ENCODE data around the gene FKBP3. TPM values are rescaled to one million over a fixed set of nuclear protein-coding genes. Genes with fewer than 3 reads are reported as not detected.

Gene FKBP3
- total RNA-seq, 1 experiment from 2014 or later = 118 TPM

DNA sequence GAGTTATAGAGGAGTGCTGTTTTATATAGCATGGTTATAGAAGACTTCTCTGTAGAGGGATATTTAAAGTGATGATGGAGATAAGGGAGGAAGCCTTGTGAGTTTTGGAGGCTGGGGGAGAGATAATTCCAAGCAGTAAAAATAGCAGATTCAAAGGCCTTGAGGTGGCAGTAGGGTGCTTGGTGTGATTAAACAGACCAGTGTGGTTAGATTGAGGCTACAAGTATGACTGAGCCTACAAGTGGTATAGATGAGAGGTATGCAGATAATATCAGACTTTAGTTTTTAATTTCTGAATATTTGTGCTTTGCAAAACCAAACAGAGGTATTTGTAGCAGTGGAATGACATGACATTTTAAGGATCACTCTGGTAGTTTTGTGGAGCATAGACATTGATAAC is 21.8 kb upstream of the FKBP3 start:
- no peak for DNase-seq (ENCODE audit: low spot score)
- no peak overlapping the region for H3K27ac Mint-ChIP-seq
- CTCF ChIA-PET = interaction anchor here (0.6 kb wide), 1 partner anchor 209 kb away, joined by 6 read pairs; no protein-coding TSS in a partner anchor
- H3K27me3 Mint-ChIP-seq (ENCODE audit: low read depth) = no peaks in the 10 kb centered on the region
- H3K4me1 Mint-ChIP-seq = no peaks in the 10 kb centered on the region
- TF ChIP-seq ZNF423 (CRISPR knock-in tag; IDR thresholded peaks at IDR 0.05) (no peak), ZBTB21 (CRISPR knock-in tag; IDR thresholded peaks at IDR 0.05; ENCODE audit: borderline replicate concordance) (no peak), CREB1 (CRISPR knock-in tag; IDR thresholded peaks at IDR 0.05) (no peak), GRHL2 (CRISPR knock-in tag; IDR thresholded peaks at IDR 0.05; ENCODE audit: insufficient replicate concordance, severe bottlenecking) (no peak), SP1 (CRISPR knock-in tag; conservative IDR thresholded peaks at IDR 0.05) (no peak), MYBL2 (CRISPR knock-in tag; IDR thresholded peaks at IDR 0.05) (no peak), TP53 (CRISPR knock-in tag; IDR thresholded peaks at IDR 0.05) (no peak), JAZF1 (CRISPR knock-in tag; IDR thresholded peaks at IDR 0.05) (no peak), SMAD4 (CRISPR knock-in tag; IDR thresholded peaks at IDR 0.05) (no peak), SOX15 (CRISPR knock-in tag; IDR thresholded peaks at IDR 0.05) (no peak), MXD4 (CRISPR knock-in tag; IDR thresholded peaks at IDR 0.05; ENCODE audit: borderline replicate concordance) (no peak), KAT7 (CRISPR knock-in tag; IDR thresholded peaks at IDR 0.05; ENCODE audit: borderline replicate concordance) (no peak), ATF1 (CRISPR knock-in tag; IDR thresholded peaks at IDR 0.05) (no peak)
- TF ChIP-seq, protein P1, sequence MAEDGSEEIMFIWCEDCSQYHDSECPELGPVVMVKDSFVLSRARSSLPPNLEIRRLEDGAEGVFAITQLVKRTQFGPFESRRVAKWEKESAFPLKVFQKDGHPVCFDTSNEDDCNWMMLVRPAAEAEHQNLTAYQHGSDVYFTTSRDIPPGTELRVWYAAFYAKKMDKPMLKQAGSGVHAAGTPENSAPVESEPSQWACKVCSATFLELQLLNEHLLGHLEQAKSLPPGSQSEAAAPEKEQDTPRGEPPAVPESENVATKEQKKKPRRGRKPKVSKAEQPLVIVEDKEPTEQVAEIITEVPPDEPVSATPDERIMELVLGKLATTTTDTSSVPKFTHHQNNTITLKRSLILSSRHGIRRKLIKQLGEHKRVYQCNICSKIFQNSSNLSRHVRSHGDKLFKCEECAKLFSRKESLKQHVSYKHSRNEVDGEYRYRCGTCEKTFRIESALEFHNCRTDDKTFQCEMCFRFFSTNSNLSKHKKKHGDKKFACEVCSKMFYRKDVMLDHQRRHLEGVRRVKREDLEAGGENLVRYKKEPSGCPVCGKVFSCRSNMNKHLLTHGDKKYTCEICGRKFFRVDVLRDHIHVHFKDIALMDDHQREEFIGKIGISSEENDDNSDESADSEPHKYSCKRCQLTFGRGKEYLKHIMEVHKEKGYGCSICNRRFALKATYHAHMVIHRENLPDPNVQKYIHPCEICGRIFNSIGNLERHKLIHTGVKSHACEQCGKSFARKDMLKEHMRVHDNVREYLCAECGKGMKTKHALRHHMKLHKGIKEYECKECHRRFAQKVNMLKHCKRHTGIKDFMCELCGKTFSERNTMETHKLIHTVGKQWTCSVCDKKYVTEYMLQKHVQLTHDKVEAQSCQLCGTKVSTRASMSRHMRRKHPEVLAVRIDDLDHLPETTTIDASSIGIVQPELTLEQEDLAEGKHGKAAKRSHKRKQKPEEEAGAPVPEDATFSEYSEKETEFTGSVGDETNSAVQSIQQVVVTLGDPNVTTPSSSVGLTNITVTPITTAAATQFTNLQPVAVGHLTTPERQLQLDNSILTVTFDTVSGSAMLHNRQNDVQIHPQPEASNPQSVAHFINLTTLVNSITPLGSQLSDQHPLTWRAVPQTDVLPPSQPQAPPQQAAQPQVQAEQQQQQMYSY (CRISPR knock-in tag; IDR thresholded peaks at IDR 0.05) = no peak
- TF ChIP-seq, protein P2, sequence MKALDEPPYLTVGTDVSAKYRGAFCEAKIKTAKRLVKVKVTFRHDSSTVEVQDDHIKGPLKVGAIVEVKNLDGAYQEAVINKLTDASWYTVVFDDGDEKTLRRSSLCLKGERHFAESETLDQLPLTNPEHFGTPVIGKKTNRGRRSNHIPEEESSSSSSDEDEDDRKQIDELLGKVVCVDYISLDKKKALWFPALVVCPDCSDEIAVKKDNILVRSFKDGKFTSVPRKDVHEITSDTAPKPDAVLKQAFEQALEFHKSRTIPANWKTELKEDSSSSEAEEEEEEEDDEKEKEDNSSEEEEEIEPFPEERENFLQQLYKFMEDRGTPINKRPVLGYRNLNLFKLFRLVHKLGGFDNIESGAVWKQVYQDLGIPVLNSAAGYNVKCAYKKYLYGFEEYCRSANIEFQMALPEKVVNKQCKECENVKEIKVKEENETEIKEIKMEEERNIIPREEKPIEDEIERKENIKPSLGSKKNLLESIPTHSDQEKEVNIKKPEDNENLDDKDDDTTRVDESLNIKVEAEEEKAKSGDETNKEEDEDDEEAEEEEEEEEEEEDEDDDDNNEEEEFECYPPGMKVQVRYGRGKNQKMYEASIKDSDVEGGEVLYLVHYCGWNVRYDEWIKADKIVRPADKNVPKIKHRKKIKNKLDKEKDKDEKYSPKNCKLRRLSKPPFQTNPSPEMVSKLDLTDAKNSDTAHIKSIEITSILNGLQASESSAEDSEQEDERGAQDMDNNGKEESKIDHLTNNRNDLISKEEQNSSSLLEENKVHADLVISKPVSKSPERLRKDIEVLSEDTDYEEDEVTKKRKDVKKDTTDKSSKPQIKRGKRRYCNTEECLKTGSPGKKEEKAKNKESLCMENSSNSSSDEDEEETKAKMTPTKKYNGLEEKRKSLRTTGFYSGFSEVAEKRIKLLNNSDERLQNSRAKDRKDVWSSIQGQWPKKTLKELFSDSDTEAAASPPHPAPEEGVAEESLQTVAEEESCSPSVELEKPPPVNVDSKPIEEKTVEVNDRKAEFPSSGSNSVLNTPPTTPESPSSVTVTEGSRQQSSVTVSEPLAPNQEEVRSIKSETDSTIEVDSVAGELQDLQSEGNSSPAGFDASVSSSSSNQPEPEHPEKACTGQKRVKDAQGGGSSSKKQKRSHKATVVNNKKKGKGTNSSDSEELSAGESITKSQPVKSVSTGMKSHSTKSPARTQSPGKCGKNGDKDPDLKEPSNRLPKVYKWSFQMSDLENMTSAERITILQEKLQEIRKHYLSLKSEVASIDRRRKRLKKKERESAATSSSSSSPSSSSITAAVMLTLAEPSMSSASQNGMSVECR (CRISPR knock-in tag; IDR thresholded peaks at IDR 0.05; ENCODE audit: borderline replicate concordance) = no peak
- TF ChIP-seq, protein P3, sequence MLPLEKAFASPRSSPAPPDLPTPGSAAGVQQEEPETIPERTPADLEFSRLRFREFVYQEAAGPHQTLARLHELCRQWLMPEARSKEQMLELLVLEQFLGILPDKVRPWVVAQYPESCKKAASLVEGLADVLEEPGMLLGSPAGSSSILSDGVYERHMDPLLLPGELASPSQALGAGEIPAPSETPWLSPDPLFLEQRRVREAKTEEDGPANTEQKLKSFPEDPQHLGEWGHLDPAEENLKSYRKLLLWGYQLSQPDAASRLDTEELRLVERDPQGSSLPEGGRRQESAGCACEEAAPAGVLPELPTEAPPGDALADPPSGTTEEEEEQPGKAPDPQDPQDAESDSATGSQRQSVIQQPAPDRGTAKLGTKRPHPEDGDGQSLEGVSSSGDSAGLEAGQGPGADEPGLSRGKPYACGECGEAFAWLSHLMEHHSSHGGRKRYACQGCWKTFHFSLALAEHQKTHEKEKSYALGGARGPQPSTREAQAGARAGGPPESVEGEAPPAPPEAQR (CRISPR knock-in tag; IDR thresholded peaks at IDR 0.05) = no peak
- TF ChIP-seq, protein P4, sequence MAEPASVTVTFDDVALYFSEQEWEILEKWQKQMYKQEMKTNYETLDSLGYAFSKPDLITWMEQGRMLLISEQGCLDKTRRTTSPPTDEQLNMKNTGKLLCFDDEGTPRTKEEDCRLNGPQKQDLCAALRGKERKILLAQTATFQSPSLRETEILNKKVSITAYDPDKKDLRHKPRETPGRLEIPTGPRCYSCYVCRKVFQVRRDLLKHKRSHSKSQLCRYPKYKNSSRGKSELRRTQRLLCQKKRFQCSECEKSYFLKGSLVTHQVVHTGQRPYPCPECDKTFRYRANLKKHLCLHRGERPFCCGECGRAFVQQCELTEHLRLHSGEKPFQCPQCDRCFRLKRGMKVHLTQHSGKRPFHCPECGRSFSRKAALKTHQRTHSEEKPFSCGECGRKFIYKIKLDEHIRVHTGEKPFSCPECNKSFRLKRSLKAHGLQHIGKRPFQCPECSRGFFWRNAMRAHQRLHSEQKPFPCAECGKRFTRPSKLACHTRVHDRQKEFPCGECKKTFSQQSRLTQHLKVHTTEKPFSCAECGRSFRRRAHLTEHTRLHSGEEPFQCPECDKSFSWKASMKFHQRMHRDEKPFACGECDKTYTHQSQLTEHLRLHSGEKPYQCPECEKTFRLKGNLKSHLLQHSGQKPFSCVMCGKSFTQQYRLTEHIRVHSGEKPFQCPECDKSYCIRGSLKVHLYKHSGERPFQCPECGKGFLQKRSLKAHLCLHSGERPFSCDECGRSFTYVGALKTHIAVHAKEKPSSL (CRISPR knock-in tag; conservative IDR thresholded peaks at IDR 0.05) = no peak
- TF ChIP-seq, protein P5, sequence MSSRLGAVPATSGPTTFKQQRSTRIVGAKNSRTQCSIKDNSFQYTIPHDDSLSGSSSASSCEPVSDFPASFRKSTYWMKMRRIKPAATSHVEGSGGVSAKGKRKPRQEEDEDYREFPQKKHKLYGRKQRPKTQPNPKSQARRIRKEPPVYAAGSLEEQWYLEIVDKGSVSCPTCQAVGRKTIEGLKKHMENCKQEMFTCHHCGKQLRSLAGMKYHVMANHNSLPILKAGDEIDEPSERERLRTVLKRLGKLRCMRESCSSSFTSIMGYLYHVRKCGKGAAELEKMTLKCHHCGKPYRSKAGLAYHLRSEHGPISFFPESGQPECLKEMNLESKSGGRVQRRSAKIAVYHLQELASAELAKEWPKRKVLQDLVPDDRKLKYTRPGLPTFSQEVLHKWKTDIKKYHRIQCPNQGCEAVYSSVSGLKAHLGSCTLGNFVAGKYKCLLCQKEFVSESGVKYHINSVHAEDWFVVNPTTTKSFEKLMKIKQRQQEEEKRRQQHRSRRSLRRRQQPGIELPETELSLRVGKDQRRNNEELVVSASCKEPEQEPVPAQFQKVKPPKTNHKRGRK (CRISPR knock-in tag; IDR thresholded peaks at IDR 0.05; ENCODE audit: borderline replicate concordance) = no peak
- TF ChIP-seq, protein P6, sequence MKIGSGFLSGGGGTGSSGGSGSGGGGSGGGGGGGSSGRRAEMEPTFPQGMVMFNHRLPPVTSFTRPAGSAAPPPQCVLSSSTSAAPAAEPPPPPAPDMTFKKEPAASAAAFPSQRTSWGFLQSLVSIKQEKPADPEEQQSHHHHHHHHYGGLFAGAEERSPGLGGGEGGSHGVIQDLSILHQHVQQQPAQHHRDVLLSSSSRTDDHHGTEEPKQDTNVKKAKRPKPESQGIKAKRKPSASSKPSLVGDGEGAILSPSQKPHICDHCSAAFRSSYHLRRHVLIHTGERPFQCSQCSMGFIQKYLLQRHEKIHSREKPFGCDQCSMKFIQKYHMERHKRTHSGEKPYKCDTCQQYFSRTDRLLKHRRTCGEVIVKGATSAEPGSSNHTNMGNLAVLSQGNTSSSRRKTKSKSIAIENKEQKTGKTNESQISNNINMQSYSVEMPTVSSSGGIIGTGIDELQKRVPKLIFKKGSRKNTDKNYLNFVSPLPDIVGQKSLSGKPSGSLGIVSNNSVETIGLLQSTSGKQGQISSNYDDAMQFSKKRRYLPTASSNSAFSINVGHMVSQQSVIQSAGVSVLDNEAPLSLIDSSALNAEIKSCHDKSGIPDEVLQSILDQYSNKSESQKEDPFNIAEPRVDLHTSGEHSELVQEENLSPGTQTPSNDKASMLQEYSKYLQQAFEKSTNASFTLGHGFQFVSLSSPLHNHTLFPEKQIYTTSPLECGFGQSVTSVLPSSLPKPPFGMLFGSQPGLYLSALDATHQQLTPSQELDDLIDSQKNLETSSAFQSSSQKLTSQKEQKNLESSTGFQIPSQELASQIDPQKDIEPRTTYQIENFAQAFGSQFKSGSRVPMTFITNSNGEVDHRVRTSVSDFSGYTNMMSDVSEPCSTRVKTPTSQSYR (CRISPR knock-in tag; IDR thresholded peaks at IDR 0.05) = no peak
- TF ChIP-seq, protein P7, sequence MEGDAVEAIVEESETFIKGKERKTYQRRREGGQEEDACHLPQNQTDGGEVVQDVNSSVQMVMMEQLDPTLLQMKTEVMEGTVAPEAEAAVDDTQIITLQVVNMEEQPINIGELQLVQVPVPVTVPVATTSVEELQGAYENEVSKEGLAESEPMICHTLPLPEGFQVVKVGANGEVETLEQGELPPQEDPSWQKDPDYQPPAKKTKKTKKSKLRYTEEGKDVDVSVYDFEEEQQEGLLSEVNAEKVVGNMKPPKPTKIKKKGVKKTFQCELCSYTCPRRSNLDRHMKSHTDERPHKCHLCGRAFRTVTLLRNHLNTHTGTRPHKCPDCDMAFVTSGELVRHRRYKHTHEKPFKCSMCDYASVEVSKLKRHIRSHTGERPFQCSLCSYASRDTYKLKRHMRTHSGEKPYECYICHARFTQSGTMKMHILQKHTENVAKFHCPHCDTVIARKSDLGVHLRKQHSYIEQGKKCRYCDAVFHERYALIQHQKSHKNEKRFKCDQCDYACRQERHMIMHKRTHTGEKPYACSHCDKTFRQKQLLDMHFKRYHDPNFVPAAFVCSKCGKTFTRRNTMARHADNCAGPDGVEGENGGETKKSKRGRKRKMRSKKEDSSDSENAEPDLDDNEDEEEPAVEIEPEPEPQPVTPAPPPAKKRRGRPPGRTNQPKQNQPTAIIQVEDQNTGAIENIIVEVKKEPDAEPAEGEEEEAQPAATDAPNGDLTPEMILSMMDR (IDR thresholded peaks at IDR 0.05) = no peak
- ATAC-seq = no peak
- H3K36me3 Mint-ChIP-seq = peaks cover 3% of the 10 kb centered on the region; the same call in 1 of the 2 replicates
- POLR2A ChIA-PET = no interaction called here
- no peak overlapping the region for H3K4me3 Mint-ChIP-seq
- no peaks in the 10 kb centered on the region for H3K9me3 Mint-ChIP-seq
